T-helper 2 cell (primary cell): ENCODE results near the gene MGLL.

ENCODE experiments used
- DNase-seq, 5 experiments: peaks; one replicate each; pipeline versions ENCODE4 v3.0.0 to v3.0.0-alpha.2; 2012 to 2022
- total RNA-seq, 2 donors: gene quantifications; one replicate each; lab custom pipeline; 2026; lab: John Stamatoyannopoulos, UW

The MGLL gene
- total RNA-seq = 1.2 to 1.5 reads per million in 2 donors

DNA sequence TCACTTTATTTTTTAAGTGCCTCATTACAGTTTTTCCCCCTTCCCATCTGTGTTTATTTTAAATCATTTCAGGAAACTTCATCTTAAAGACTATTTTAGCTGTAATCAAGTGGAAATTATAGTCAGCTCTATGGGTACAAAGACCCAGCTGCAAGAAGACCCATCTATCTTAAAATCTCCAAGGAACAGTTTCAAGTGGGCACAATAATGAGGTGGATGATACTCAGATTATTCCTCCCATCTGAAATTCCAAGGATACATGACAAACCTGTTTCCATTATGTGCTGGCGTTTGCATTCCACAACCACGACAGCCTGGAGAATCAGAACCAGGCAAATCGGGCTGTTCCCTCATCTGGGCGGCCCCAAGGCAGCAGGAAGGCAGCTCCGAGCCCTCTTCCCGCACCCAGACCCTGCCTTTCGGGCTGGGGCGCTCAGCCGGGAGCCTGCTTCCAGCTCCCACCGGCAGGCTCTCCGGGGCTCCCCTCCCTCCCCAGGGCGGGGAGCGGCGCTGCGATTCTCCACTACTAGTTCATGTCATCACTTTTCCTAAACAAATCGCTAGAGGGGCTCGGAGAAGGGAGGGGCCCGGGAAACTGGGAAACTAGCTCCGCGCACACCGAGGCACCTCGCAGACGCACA is at the start of gene MGLL:
TSS of gene MGLL (minus strand) at position 475 of the 641 bp plus-strand sequence. CDS start at position 278, 197 bp downstream.
- no peak for DNase-seq

DNA sequence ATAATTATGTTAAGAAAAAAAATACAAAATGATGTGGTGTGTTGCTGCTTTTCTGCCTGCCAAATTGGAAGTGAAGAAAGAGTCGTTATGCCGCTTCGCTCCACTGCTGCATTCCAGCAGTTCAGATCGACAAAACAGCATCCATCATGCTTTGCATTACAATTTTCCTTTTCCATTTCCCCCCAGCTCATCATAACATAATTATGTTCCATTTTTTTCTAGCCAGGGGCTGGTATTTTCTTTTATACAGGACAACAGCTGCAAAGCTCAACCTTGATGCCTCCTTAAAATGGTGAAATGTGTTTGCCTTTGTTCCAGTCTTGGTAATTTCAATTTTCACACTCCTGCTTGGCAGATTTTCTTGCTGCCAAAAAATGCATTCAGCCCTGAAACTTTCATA is 47.8 kb upstream of the MGLL start:
- DNase-seq = no peak

DNA sequence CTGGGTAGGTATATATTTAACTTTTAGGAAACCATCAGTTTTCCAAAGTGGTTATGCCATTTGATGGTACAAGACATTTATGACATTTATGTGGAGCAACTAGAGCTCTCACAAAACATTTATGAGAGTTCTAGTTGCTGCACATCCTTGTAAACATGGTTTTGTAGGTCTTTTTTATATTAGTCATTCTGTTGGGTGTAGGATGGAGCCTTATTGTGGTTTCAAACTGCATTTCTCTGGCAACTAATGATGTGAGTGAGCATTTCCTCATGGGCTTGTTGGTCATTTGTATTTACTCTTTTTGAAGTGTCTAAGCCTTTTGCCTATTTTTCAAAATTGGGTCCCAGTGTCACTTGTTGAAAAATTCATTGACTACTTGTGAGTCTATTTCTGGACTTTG is 45.7 kb upstream of the MGLL start:
- DNase-seq = peak in 1 of 5 experiments; percentile 24

DNA sequence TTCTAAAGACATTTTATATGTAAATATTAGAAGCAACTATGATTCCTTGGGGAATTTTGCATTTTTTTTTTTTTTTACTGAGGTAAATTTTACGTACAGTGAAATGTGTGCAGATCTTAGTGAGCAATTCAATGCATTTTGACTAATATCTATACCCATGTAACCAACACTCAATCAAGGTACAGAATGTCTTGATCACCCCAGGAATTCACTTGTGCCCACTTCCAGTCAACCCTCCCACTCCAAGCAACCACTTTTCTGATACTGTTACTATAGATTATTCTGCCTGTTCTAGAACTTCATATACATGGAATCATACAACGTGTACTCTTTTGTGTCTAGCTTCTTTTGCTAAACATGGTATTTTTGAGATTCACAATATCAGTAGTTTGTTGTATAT is 45.1 kb upstream of the MGLL start:
- no peak for DNase-seq

DNA sequence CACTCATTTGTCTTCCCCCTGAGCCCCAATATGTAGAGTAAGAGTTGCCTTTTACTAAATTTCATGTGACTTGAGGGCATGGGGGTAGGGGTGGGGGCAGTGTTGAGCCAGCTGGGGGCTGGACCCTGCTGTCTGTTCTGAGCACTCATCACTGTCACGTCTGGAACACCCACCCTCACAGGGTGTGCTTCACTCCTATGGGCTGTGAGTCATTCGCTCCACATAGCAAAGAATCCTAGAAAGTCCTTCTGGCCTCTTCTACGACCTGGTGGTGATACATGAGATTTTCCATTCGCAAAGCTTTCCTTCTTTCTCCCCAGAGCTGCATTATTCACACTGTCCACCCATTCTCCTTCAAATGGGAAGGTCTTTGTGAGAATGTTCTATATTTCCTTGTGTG is 43.6 kb upstream of the MGLL start:
- no peak for DNase-seq

DNA sequence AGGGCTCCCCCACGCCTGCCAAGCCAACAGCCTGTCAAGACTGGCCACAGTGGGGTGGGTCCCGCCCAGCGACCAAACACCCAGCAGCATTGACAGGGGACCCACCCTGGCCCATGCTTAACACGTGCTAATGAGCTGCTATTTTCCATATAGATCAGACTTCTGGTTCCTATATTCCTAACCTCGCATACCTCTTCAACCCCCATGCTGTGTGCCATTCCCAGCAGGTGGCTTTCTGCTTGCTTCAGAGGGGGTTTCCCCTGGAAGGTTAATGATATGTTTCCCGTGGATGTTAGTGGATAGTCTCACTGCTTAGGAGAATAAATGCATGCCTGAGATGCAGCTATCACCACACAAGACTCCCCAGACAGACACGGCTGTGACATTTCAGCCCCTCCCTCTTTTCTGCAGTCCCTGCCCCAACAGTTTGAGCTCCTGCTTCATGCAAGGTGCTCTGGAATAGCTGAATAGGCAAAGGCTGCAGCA is 37.9 kb upstream of the MGLL start:
- no peak for DNase-seq

DNA sequence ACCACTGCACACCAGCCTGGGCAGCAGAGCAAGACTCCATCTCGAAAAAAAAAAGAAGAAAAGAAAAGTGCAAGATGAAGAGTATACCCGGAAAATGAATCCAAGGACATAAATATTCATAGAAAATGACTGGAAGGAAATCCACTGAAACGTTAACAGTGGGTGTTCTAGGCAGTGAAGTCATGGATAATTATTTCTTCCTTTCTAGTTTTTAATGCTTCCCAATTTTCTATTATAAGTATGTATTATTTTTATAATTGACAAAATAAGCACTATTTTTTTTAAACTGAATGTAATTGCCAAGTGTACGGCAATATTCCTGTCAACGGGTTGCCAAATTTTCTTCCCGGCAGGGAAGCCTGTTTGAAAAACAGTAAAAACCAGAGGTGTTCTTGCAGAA is 37.4 kb upstream of the MGLL start:
- DNase-seq = no peak

DNA sequence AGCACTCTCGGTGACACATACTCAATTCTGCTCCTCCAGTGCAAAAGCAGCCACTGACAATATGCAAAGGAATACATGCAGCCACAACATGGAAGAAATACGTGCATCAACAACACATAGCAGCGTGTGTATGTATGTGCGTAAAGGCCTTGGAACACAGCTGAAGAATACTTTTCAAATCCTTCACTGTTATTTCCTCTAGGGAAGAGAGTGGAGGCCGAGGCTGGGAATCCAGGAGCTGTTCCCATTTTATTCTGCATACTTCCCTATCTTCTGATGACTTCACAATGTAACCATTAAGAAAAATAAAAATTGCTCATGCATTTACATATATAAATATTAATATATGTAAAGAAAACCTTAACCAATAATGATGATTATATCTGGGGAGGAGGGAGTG is 36.6 kb upstream of the MGLL start:
- DNase-seq = no peak

DNA sequence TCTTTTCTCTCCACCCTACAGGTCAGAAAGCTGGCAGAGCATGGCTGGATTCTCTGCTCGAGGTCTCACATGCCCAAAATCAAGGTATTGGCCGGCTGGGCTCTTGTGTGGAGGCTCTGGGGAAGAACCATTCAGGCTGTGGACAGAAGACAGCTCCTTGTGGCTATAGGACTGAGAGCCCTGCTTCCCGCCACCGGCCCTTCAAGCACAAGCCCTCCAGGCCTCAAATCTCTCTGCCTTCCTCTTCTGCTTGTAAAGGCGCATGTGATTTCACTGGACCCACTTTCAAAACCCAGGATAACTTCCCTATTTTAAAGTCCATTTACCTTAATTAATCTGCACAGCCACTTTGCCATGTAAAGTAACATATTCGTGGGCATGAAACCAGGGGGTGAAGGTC is 36.2 kb upstream of the MGLL start:
- no peak for DNase-seq

DNA sequence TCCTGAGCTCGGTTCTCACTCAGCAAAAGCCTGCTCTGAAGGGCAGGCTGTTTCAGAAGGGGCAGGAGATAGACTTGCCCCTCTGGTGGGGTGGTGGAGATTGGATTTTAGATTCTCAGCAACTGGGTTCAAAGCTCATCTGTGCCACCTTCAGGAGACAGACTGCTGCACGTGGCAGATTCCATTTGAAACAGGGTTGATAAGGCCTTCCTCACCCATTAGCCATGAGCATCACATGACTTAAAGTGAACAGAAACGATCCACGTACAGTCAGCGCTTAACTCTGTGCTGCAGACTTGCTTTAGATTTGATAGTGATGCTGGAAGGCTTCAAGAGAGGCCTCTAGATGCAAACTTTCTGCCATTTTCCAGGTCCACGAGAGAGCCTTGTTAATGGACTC is 35.0 kb upstream of the MGLL start:
- DNase-seq = no peak

DNA sequence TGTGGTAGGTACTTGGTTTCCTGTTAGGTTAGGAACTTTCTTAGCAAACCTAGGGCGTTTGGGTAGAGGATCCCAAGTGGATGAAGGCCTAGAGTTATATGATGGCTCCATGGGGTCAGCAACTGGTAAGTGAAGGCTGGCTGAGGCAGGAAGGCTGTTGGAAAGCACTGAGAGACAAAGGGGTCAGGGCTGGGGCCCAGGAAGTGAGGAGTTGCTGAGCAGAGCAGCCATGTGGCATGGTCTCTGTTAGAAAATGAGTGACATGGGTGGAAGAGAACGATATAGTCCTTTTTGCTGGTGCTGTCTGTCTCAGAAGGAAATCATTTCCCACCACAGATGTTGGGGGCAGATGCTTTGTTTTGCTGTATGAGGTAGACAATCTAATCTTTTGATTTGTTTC is 34.5 kb upstream of the MGLL start:
- no peak for DNase-seq

DNA sequence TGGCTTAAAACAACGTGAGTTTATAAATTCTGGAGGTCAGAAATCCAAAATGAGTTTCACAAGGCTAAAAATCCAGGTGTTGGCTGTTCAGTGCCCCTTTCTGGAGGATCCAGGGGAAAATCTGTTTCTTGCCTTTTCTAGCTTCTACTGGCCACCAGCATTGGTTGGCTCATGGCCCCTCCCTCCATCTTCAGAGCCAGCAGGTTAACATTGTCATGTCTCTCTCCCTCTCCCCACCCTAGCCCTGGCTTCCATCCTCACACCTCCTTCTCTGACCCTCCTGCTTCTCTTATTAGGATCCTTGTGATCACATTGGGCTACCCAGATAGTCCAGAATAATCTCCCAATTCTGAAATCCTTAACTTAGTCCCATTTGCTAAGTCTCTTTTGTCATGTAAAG is 32.9 kb upstream of the MGLL start:
- no peak for DNase-seq

DNA sequence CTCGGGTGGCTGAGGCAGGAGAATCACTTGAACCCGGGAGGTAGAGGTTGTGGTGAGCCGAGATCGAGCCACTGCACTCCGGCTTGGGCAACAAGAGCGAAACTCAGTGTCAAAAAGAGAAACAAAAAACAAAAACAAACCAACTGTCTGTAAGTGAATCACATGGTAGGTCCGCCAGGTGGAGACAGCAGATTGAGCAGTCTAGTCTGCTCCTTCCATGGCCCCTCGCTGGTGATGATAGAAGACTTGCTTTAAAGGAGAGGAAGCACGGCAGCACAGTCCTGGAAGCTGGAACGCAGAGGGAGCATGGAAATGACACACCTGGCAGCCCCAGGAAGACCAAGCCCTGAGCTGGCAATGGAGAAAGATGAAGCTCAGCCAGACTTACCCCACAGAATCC is 31.4 kb upstream of the MGLL start:
- no peak for DNase-seq

DNA sequence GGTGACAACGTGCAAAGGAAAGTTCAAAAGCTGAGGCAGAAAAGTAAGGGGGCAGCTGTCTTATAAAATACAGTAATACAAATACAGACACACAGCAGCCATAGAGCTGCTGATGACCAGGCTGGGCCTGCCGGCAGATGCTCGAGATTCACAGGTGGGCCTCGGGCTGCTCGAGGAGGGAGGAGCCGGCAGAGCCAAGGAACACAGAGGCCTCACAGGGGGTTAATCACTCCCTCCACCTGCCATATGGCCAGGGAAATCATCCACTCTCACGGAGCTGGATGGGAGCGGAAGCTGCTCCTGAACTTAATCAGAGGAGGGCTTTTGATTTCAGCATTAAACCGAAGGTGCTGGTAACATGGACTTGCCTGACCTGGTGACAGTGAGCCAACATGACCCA is 29.6 kb upstream of the MGLL start:
- DNase-seq = no peak

DNA sequence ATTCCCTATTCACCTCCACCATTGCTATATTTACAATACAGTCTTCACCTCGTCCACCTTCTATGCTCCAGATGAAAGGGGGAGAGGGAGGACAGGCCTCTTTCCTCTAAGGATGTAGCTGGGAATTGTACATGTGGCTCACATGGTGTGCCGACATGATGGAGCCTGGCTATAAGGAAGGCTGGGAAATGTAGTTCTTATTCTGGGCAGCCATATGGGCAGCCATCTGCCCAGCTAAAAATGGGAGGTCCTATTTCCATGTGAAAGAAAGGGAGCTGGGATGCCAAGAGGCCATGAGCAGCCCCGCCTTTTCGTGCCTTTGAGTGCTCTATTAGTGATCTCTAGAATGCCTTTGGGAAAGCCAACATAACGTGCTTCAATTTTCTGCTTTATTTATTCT is 27.1 kb upstream of the MGLL start:
- DNase-seq = no peak

DNA sequence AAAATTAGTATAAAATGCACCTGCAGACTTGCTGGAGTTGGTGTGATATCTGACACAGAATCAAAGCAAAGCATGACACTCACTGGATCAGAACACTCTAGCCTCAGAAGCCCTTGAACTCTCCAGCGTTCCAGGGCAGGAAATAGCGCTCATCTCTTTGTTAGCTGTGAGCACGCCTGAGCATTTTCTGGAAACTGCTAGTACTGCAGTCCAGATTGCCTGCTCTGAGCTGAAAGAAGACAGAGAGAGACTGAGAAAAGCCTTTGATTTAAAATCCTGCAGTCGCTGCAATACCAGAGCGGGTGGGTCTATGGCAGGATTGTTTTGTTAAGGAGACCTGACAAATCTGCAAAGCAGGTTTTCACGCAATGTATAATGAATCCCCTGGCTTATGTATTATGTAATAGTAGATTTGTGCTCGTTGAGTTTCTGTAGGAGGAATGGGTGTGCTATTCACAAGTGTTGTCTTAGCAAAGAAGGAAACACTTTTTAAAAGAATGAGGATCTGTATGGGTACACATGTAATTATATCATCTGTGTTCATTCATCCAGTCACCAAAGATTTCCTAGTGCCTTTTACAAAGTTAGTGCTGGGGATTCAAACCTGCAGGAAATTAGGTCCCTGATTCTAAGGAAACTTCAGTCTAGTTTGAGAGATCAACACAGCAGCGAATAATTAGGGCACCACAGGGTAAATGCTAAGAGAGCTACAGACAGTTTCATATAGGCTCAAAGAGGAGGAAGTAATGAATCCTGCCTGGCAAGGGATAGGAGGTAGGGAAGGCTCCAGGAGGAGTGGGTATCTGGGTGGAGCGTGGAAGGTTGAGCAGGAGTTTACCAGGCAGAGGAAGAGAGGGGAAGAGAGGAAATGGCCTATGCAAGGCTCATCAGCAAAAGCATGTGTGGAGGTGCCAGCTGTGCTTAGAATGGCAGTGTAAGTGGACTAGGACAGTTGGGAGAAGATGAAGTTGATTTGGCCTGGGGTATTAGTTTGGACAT is 26.1 kb upstream of the MGLL start:
- no peak for DNase-seq

DNA sequence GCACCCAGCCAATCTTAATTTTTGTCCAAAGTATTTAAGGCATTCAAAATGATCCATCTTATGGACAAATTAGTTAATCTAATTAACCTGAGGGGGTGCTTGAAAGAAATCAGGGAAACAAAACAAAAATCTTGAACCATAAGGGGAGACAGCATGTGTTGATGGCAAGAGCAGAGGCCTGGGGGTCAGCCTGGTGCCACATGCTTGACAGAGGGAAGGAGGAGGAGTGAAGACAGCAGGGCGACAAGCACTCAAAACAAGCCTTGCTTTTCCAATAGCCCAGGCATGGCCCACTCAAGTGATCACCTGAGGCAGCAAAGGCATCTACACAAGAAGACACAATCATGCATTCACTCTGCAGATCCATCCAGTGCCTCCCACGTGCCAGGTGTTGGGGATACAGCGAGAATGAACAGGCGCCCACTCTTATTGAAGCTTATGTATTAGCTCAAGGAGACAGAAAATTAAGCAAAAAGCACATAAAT is 25.0 kb upstream of the MGLL start:
- DNase-seq = no peak

DNA sequence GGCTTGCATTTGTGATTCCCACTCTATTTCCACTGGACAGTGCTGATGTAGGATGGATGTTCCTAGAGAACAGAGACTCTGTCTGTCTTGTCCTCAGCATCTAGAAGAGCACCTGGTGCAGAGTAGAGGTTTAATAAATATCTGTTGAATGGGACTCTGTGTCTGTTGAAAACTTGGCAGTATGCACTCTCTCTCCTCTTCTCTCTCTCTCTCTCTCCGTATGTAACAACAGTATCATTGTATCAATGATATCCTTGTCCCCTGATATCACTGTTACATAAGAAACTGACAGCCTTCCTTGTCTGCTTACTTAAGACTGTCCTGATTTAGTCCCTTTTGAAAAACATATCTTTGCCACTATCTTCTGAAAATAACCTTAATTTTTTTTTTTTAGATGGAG is 24.3 kb upstream of the MGLL start:
- DNase-seq = no peak

DNA sequence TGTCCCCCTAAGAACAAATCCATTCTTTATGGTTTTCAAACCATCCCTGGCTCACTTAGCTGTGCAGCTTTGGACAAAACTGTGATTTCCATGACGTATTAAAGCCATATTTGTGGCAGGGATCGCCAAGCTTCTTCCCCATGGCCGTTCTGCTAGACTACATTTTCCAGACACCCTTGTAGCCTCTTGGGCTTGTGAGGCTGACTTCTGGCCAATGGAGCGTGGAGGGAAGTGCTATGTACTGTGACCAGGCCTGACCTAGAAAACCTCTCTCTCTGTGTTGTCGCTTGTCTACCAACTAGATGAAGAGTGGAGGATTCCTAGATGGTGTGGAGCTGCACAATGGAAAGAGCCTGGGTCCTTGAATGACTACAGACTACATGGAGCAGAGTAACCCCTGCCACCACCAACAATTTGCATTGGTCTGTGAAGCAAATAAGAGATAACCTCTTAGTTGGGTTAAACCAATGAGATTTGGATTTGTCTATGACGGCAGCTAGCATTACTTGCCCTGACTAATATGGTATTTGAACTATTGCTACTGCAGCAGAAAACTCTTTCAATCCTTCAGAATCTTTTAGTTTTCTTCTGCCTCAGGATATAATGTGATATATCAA is 22.1 kb upstream of the MGLL start:
- DNase-seq = no peak

DNA sequence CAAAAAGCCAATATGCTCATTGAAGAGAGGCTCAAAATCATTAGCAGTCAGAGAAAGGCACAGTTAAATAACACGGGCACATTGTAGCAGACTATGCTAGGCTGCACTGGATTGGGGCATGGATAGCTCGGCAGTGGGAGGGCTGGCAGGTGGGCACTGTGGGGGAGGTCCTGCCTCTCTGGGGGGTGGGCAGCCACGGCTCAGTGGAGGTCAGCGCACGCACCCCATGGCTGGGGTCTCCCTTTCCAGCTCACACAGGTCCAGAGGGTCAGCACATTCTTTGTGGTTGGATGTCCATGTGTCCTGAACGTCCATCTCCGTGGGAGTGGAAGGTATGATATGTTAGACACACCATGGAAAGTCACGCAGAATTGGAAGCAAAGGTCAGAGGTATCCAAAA is 18.4 kb upstream of the MGLL start:
- no peak for DNase-seq

DNA sequence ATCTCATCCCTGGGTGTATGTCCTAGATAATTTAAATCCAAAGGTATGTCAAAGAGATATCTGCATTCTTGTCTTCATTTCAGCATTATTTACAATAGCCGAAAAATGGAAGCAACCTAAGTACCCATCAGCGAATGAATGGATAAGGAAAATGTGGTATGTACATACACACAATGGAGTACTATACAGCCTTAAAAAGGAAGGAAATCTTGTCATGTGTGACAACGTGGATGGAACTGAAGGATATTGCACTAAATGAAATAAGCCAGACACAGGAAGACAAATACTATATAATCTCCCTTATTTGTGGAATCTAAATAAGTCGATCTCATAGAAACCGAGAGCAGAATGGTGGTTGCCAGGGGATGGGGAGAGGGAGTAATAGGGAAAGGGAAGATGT is 16.8 kb upstream of the MGLL start:
- DNase-seq = no peak

DNA sequence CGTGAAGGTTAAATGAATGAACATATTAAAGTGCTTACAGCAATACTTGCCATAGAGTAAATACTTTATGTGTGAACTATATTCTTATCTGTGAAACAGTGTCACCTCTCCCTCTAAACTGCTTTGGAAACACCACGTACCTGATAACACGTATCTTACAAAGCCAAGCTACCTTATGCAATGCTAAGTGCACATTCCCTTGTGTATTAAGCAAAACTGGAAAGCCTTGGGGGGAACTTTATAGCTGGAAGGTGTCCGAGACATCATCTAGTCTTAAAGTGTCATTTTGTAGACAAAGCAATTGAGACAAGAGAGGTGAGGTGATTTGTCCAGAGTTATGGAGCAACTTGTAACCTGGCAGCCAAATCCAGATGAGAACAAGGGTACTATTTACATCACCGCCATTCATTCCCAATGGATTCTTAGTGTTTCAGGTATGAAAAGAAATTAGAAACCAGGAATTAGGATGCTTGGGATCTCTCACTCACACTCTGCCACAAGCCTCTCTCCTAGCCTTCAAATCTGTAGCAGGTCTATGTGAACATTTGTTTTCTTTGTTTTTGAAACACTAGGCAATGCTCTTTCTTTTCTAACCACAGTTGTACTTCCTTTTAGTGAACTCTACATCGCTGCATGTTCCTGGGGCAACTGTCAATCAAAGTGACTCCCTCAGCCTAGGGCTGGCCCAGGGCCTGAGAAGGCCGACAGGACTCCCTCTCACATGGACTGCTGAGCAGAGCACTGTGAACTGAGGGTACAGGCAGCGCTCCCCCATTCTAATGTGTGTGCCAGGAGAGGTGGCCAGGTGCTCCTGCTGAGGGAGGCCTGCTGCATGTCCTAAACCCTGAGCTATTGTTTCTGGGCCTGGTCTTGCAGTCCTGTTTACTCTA is 13.9 kb upstream of the MGLL start:
- DNase-seq = no peak
